RWPE2 (cell line): Measurements from ENCODE around the gene DNAL1.

Source experiments
- ATAC-seq: fragments of 200-7000 bp; cut with Tn5 transposase; 3 replicates; pipeline ENCODE4 v1.9.1; 2021; ENCODE audit warnings: low read depth
- DNase-seq: peaks from one replicate; pipeline ENCODE4 v3.0.0-alpha.2; 2020; ENCODE audit warnings: low spot score
- H3K27ac ChIP-seq: fragments of 450-650 bp; 2 replicates; pipeline ENCODE4 v1.5.1; 2017; ENCODE audit warnings: mild to moderate bottlenecking; ENCODE audit not compliant: poor library complexity, severe bottlenecking
- H3K27me3 ChIP-seq: fragments of 250-450 bp; sonication (Bioruptor Pico); 2 replicates; pipeline ENCODE4 v1.5.1; 2021; ENCODE audit warnings: mild to moderate bottlenecking, moderate library complexity; ENCODE audit not compliant: insufficient read depth, poor library complexity, severe bottlenecking
- H3K36me3 ChIP-seq: fragments of 250-450 bp; sonication (Bioruptor Pico); 2 replicates; pipeline ENCODE4 v1.5.1; 2020; ENCODE audit warnings: low read depth, mild to moderate bottlenecking, moderate library complexity
- H3K4me1 ChIP-seq: fragments of 250-450 bp; sonication (Bioruptor Pico); 2 replicates; pipeline ENCODE4 v1.5.1; 2021; ENCODE audit warnings: mild to moderate bottlenecking, moderate library complexity; ENCODE audit not compliant: insufficient read depth, poor library complexity, severe bottlenecking
- H3K4me3 ChIP-seq: fragments of 250-450 bp; sonication (Bioruptor Pico); 2 replicates; pipeline ENCODE4 v1.5.1; 2021; ENCODE audit warnings: mild to moderate bottlenecking, moderate library complexity; ENCODE audit not compliant: severe bottlenecking
- H3K9me3 ChIP-seq: fragments of 250-450 bp; sonication (Bioruptor Pico); 2 replicates; pipeline ENCODE4 v1.5.1; 2021; ENCODE audit warnings: mild to moderate bottlenecking, moderate library complexity; ENCODE audit not compliant: severe bottlenecking
- TF ChIP-seq, protein P1 (sequence below): fragments of 450-650 bp; IDR thresholded peaks from one replicate; pipeline ENCODE4 v1.5.1; 2017; ENCODE audit warnings: mild to moderate bottlenecking, moderate library complexity; ENCODE audit not compliant: poor library complexity, severe bottlenecking

Gene DNAL1

DNA sequence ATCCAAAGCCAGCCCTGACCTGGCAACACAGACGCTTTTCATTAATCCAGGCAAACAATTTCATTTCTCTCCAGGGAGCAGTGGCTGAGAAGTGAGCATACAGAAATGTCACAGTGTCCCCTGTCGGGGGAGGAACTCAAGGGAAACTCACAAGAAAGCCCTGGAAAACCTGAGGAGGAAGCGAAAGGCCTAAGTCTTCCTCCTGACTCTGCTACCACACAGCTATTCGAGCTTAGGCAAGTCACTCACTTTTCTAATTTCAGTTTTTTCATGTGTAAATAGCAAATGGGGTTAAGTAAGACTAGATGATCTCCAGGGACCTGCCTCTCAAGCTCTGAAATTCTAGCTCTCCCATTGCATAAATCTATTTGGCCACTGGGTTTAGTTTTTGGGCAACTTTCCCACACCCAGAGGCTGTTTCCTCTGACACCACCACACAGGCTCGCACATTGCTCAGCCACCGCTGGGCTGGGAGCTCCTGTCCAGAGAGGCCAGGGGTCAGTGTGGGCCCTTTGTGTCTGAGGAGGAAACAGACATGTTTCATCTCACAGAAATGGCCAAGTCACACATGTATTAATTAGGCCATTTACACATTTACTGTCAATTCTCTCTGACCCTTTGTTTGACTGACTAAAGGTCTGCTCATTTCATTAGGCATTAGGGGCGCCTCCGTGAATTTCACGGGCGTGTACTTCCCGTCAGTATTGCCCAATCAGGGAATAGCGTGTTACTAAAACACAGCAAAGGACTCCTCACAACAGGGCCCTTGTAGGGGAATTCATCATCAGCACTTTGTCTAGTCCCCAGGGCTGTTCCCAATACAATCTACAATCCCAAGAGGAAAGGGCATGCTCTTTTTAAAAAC is 79.2 kb downstream of the DNAL1 start:
- Histone ChIP-seq H3K36me3 (peaks cover 89% of the 10 kb centered on the region), H3K27me3 (no peaks in the 10 kb centered on the region)
- DNase-seq = peak; percentile 92

DNA sequence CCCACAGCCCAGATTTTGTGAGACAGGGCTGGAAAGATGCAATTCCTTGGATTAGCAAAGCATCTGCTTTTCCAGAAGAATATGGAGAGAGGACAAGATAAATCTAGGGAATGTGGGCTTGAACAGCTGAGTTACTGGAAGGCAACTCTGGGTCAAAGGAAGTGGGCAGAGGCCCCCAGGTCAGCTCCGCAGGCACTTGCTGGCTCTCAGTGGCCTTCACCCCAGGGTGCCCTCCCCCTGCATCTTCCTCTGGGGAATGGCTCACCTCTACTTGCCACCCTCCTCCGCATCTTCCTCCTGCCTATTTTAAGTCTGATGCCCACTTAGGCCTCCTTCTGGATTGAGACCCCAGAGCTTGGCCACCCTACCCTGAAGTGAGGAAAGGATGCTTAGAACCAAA is 79.9 kb downstream of the DNAL1 start:
- TF ChIP-seq, protein P1, sequence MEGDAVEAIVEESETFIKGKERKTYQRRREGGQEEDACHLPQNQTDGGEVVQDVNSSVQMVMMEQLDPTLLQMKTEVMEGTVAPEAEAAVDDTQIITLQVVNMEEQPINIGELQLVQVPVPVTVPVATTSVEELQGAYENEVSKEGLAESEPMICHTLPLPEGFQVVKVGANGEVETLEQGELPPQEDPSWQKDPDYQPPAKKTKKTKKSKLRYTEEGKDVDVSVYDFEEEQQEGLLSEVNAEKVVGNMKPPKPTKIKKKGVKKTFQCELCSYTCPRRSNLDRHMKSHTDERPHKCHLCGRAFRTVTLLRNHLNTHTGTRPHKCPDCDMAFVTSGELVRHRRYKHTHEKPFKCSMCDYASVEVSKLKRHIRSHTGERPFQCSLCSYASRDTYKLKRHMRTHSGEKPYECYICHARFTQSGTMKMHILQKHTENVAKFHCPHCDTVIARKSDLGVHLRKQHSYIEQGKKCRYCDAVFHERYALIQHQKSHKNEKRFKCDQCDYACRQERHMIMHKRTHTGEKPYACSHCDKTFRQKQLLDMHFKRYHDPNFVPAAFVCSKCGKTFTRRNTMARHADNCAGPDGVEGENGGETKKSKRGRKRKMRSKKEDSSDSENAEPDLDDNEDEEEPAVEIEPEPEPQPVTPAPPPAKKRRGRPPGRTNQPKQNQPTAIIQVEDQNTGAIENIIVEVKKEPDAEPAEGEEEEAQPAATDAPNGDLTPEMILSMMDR = no peak
- DNase-seq (peak; percentile 60), ATAC-seq (no peak)
- H3K9me3 ChIP-seq = no peaks in the 10 kb centered on the region
- H3K4me3 ChIP-seq = no peak overlapping the region
- peaks cover 32% of the 10 kb centered on the region for H3K4me1 ChIP-seq
- peaks cover 96% of the 10 kb centered on the region for H3K36me3 ChIP-seq
- peak overlapping the region; percentile 89 for H3K27ac ChIP-seq
- no peaks in the 10 kb centered on the region for H3K27me3 ChIP-seq

More for the DNA sequence above, 79.2 kb downstream of the DNAL1 start:
- Histone ChIP-seq H3K4me1 (peaks cover 32% of the 10 kb centered on the region), H3K27ac (peak overlapping the region; percentile 89), H3K4me3 (no peak overlapping the region), H3K9me3 (no peaks in the 10 kb centered on the region)
- peak; percentile 84 for ATAC-seq
- TF ChIP-seq, protein P1 = peak; percentile 42

GRCh38 chr14:73725116-73726024 is 80.6 kb downstream of the DNAL1 start:
- Histone ChIP-seq H3K4me1 (peaks cover 32% of the 10 kb centered on the region), H3K4me3 (no peak overlapping the region), H3K36me3 (peaks cover 96% of the 10 kb centered on the region), H3K27me3 (no peaks in the 10 kb centered on the region), H3K9me3 (no peaks in the 10 kb centered on the region), H3K27ac (peak overlapping the region; percentile 89)
- TF ChIP-seq, protein P1 = no peak
- ATAC-seq (no peak), DNase-seq (peak; percentile 62)

GRCh38 chr14:73726025-73726961 is 81.5 kb downstream of the DNAL1 start:
- Histone ChIP-seq H3K4me1 (peaks cover 32% of the 10 kb centered on the region), H3K36me3 (peaks cover 96% of the 10 kb centered on the region)

More at GRCh38 chr14:73726025-73726961, 81.5 kb downstream of the DNAL1 start:
- Histone ChIP-seq H3K4me3 (no peak overlapping the region), H3K27ac (peak overlapping the region; percentile 89), H3K9me3 (no peaks in the 10 kb centered on the region), H3K27me3 (no peaks in the 10 kb centered on the region)
- peak; percentile 69 for DNase-seq
- TF ChIP-seq, protein P1 = no peak
- ATAC-seq = no peak
